Panc1 (cell line): Measurements from ENCODE around the gene ARHGEF28.

Experiments
- POLR2AphosphoS5 ChIP-seq: IDR thresholded peaks from 2 replicates; pipeline ENCODE4 v1.6.1; 2012; ENCODE audit warnings: mild to moderate bottlenecking, low read depth, low read length, moderate library complexity
- SIN3A ChIP-seq: IDR thresholded peaks from 2 replicates; pipeline ENCODE4 v1.6.1; 2012; ENCODE audit warnings: low read depth, mild to moderate bottlenecking, low read length, moderate library complexity, borderline replicate concordance; ENCODE audit not compliant: insufficient read depth
- TF ChIP-seq, protein P1 (sequence below): fragments of 450-650 bp; IDR thresholded peaks from 2 replicates; pipeline ENCODE4 v1.5.1; 2017; ENCODE audit warnings: mild to moderate bottlenecking
- TF ChIP-seq, protein P2 (sequence below), 2 experiments: IDR thresholded peaks; 2 replicates each; pipeline ENCODE4 v1.6.1; 2011 to 2012; ENCODE audit warnings: low read depth in 2 of 2, control low read depth in 1 of 2, low read length in 1 of 2, mild to moderate bottlenecking in 1 of 2, moderate library complexity in 1 of 2; ENCODE audit not compliant: insufficient read depth in 1 of 2

DNA sequence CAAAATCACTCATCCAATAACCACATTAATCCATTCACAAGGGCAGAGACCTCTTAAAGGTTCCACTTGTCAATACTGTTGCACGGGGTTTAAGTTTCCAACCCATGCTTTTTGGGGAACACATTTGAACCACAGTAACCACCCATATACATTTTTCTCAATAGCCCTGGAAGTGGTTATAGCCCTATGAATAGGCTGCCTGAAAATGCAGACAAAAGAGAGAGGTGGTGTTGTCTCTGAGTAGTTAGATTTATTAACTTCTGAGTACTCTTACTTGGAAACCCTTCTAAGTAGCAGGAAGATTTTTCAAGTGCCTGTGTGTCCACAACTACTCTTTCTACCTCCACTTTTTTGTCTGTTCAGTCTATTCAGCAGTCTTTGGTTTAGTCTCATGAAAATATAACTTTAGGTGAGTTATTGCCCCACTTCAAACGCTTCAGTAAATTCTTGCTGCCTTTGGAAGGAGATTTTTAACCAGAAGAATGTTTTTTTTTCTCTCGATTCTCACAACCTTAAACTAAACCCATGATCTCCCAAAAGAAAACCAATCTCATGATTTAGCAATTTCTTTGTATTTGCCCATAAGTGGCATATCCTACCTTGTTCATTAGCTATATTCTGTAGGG, 42.6 kb downstream of the ARHGEF28 start:
- TF ChIP-seq, protein P1, sequence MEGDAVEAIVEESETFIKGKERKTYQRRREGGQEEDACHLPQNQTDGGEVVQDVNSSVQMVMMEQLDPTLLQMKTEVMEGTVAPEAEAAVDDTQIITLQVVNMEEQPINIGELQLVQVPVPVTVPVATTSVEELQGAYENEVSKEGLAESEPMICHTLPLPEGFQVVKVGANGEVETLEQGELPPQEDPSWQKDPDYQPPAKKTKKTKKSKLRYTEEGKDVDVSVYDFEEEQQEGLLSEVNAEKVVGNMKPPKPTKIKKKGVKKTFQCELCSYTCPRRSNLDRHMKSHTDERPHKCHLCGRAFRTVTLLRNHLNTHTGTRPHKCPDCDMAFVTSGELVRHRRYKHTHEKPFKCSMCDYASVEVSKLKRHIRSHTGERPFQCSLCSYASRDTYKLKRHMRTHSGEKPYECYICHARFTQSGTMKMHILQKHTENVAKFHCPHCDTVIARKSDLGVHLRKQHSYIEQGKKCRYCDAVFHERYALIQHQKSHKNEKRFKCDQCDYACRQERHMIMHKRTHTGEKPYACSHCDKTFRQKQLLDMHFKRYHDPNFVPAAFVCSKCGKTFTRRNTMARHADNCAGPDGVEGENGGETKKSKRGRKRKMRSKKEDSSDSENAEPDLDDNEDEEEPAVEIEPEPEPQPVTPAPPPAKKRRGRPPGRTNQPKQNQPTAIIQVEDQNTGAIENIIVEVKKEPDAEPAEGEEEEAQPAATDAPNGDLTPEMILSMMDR: no peak
- no peak for TF ChIP-seq POLR2AphosphoS5
- TF ChIP-seq, protein P2, sequence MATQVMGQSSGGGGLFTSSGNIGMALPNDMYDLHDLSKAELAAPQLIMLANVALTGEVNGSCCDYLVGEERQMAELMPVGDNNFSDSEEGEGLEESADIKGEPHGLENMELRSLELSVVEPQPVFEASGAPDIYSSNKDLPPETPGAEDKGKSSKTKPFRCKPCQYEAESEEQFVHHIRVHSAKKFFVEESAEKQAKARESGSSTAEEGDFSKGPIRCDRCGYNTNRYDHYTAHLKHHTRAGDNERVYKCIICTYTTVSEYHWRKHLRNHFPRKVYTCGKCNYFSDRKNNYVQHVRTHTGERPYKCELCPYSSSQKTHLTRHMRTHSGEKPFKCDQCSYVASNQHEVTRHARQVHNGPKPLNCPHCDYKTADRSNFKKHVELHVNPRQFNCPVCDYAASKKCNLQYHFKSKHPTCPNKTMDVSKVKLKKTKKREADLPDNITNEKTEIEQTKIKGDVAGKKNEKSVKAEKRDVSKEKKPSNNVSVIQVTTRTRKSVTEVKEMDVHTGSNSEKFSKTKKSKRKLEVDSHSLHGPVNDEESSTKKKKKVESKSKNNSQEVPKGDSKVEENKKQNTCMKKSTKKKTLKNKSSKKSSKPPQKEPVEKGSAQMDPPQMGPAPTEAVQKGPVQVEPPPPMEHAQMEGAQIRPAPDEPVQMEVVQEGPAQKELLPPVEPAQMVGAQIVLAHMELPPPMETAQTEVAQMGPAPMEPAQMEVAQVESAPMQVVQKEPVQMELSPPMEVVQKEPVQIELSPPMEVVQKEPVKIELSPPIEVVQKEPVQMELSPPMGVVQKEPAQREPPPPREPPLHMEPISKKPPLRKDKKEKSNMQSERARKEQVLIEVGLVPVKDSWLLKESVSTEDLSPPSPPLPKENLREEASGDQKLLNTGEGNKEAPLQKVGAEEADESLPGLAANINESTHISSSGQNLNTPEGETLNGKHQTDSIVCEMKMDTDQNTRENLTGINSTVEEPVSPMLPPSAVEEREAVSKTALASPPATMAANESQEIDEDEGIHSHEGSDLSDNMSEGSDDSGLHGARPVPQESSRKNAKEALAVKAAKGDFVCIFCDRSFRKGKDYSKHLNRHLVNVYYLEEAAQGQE (IDR thresholded peaks at IDR 0.05; ENCODE audit: insufficient read depth in 1 of 2, low read depth in 2 of 2, low read length in 1 of 2): no peak
- TF ChIP-seq SIN3A: no peak
